Gastroesophageal sphincter (tissue), 4 donors: ENCODE measurements around the gene COG5. TPM values are rescaled to one million over a fixed set of nuclear protein-coding genes. Genes with fewer than 3 reads are reported as not detected.

Experiments
- ATAC-seq: fragments of 150-250 bp; one replicate; pipeline ENCODE4 v1.9.1; 2016; ENCODE audit warnings: mild to moderate bottlenecking, moderate library complexity
- H3K27ac ChIP-seq, 4 donors: fragments of 200-600 bp; sonication (generic) in 3 of 4; 1 replicate in 3 of 4; 2 replicates in 1 of 4; pipeline ENCODE4 v1.5.1; 2016 to 2019
- H3K27me3 ChIP-seq: fragments of 200-600 bp; sonication (generic); one replicate; pipeline ENCODE4 v1.5.1; 2019
- H3K36me3 ChIP-seq, 2 donors: fragments of 200-600 bp; sonication (generic); one replicate each; pipeline ENCODE4 v1.5.1; 2019; ENCODE audit warnings: control low read depth in 1 of 2
- H3K4me1 ChIP-seq, 3 donors: fragments of 200-600 bp; sonication (generic); 1 replicate in 2 of 3; 2 replicates in 1 of 3; pipeline ENCODE4 v1.5.1; 2016 to 2019; ENCODE audit warnings: control low read depth in 2 of 3
- H3K4me3 ChIP-seq, 2 donors: fragments of 200-600 bp; sonication (generic); one replicate each; pipeline ENCODE4 v1.5.1; 2019; ENCODE audit warnings: mild to moderate bottlenecking in 1 of 2, moderate library complexity in 1 of 2
- H3K9me3 ChIP-seq, 3 donors: fragments of 200-600 bp; sonication (generic); one replicate each; pipeline ENCODE4 v1.5.1; 2017 to 2019; ENCODE audit warnings: control low read depth in 2 of 3
- EP300 ChIP-seq: sonication (generic); formaldehyde crosslinking; IDR thresholded peaks from one replicate; pipeline ENCODE4 v1.6.1; 2017; ENCODE audit warnings: antibody characterized with exemption, mild to moderate bottlenecking
- POLR2A ChIP-seq, 2 donors: fragments of 450-650 bp; IDR thresholded peaks; one replicate each; pipeline ENCODE4 v1.6.1; 2017; ENCODE audit warnings: antibody characterized with exemption in 2 of 2, mild to moderate bottlenecking in 2 of 2, moderate library complexity in 1 of 2
- POLR2AphosphoS5 ChIP-seq: sonication (generic); formaldehyde crosslinking; IDR thresholded peaks from one replicate; pipeline ENCODE4 v1.6.1; 2017; ENCODE audit warnings: antibody characterized with exemption
- WGBS, 2 donors: methylation state at CpG; one replicate each; pipeline ENCODE4 v1.1.5; 2018; ENCODE audit warnings: low coverage in 1 of 2; 5-methylcytosine and 5-hydroxymethylcytosine counted together
- total RNA-seq, 4 donors: library from RNA; depleted of rRNA; stranded (reverse); fragments of >200 nt; gene quantifications; one replicate each; pipeline ENCODE4 v1.1.0, GENCODE V29; 2016
- TF ChIP-seq, protein P1 (sequence below), 4 experiments: fragments of 200-600 bp in 2 of 4; fragments of 450-650 bp in 2 of 4; sonication (generic) in 1 of 4; IDR thresholded peaks; one replicate each; pipeline ENCODE4 v1.5.1; 2017 to 2019; ENCODE audit warnings: antibody characterized with exemption in 4 of 4, mild to moderate bottlenecking in 2 of 4, moderate library complexity in 2 of 4

Gene COG5
- total RNA-seq, 4 donors from 2014 or later = 31.6 to 50.4 (median 41.1) TPM

DNA sequence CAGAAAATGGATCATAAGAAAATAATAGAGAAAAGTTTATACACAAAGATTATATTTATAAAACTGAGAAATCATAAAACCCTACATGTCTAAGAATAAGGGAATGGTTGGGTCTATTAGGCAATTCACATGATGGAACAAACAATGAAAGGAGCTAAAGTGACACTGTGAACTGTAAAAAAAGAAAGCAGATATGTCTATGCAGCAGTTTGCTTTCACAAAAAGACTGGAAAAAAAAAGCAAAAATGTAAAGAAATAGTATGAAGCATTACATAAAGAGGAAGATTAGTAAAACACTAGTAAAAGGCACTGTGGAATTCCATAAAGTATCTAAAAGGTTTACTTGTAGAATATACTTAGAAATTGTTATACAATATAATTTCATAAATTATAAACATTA, 299.0 kb downstream of the COG5 start:
- Histone ChIP-seq H3K4me3 (no peak overlapping the region), H3K4me1 (no peaks in the 10 kb centered on the region), H3K36me3 (peaks cover 0 to 2% of the 10 kb centered on the region in 2 donors), H3K9me3 (no peaks in the 10 kb centered on the region), H3K27ac (no peak overlapping the region), H3K27me3 (no peaks in the 10 kb centered on the region)
- TF ChIP-seq POLR2A (IDR thresholded peaks at IDR 0.05) (no peak), POLR2AphosphoS5 (no peak), EP300 (no peak)
- TF ChIP-seq, protein P1, sequence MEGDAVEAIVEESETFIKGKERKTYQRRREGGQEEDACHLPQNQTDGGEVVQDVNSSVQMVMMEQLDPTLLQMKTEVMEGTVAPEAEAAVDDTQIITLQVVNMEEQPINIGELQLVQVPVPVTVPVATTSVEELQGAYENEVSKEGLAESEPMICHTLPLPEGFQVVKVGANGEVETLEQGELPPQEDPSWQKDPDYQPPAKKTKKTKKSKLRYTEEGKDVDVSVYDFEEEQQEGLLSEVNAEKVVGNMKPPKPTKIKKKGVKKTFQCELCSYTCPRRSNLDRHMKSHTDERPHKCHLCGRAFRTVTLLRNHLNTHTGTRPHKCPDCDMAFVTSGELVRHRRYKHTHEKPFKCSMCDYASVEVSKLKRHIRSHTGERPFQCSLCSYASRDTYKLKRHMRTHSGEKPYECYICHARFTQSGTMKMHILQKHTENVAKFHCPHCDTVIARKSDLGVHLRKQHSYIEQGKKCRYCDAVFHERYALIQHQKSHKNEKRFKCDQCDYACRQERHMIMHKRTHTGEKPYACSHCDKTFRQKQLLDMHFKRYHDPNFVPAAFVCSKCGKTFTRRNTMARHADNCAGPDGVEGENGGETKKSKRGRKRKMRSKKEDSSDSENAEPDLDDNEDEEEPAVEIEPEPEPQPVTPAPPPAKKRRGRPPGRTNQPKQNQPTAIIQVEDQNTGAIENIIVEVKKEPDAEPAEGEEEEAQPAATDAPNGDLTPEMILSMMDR (IDR thresholded peaks at IDR 0.05) = no peak
- no peak for ATAC-seq

DNA sequence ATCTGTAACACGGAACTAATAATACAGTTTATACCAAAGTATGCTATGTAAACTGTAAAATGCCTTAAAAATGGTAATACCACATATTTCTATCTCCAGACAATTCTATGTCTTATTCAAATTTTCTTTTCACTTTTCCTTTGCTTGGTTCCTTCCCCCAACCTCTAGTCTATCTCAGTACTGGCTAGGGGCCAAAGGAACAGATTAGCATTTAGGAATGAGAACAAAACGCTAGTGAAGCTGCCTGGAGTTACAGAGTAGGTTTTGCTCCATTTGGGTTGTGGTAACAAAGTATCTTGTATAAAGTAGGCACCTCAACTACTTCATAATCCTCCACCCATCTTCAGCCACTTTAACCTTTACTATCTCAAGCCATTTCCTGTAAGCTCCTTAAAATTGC, 300.9 kb downstream of the COG5 start:
- no peaks in the 10 kb centered on the region for H3K4me1 ChIP-seq
- ATAC-seq = no peak

DNA sequence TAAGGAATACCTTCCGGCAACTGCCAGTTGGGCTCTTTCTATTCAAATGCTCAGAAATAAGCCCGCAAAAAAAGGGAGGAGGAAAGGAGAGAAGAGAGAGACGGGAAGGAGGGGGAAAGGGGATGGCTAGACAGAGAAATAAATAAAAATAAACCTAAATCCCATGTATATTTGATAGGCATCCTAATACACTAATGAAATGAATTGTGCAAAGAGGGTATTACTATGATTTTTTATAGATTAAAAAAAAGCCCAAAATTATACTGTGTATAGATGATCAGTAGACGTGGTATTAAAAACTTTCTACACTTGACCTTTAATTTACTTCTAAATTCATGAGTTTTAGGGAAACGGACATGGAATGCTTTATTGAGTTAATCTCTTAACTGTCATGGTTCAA, 305.0 kb downstream of the COG5 start:
- Histone ChIP-seq H3K36me3 (no peaks in the 10 kb centered on the region), H3K9me3 (no peaks in the 10 kb centered on the region), H3K4me1 (no peaks in the 10 kb centered on the region), H3K27ac (no peak overlapping the region), H3K27me3 (no peaks in the 10 kb centered on the region), H3K4me3 (no peak overlapping the region)
- no peak for ATAC-seq
- TF ChIP-seq, protein P1 (IDR thresholded peaks at IDR 0.05) = no peak
- TF ChIP-seq POLR2A (IDR thresholded peaks at IDR 0.05) = no peak
- TF ChIP-seq EP300 = no peak
- no peak for TF ChIP-seq POLR2AphosphoS5
- 94% methylated on average over 4 to 5 of the region's 5 CpGs for WGBS, 2 donors

More for the DNA sequence above, 300.9 kb downstream of the COG5 start:
- Histone ChIP-seq H3K9me3 (no peaks in the 10 kb centered on the region), H3K27me3 (no peaks in the 10 kb centered on the region), H3K4me3 (no peak overlapping the region), H3K27ac (no peak overlapping the region), H3K36me3 (no peaks in the 10 kb centered on the region)
- TF ChIP-seq POLR2A (IDR thresholded peaks at IDR 0.05) (no peak), POLR2AphosphoS5 (no peak), EP300 (no peak)
- TF ChIP-seq, protein P1 (IDR thresholded peaks at IDR 0.05) = no peak
- WGBS, 2 donors = 54 to 80% methylated on average over 2 of the region's 2 CpGs

DNA sequence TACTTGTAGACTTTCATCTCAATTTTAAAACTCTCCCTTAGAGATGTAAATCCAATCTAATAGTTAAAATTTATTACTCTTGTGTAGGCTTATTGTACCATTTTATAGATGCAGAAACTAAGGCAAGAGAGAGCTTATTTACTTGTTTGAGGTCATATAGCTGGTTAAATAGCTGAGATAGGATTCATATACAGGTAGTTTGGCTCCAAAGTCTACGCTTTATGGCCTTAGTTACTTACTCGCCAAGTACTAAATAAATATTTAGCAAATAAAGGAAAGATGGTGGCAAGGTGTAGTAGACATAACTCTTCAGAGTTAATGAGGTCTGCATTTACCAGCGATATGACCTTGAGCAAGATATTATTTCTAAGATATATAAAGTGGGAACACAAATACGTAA, 308.1 kb downstream of the COG5 start:
- no peak for ATAC-seq
- TF ChIP-seq EP300 (no peak), POLR2AphosphoS5 (no peak), POLR2A (IDR thresholded peaks at IDR 0.05) (no peak)
- TF ChIP-seq, protein P1 (IDR thresholded peaks at IDR 0.05) = no peak
- no peaks in the 10 kb centered on the region for H3K4me1 ChIP-seq
- WGBS, 2 donors = 96 to 100% methylated on average over 4 of the region's 4 CpGs
- H3K36me3 ChIP-seq = no peaks in the 10 kb centered on the region
- H3K9me3 ChIP-seq = no peaks in the 10 kb centered on the region
- no peak overlapping the region for H3K4me3 ChIP-seq
- no peaks in the 10 kb centered on the region for H3K27me3 ChIP-seq
- H3K27ac ChIP-seq = no peak overlapping the region

DNA sequence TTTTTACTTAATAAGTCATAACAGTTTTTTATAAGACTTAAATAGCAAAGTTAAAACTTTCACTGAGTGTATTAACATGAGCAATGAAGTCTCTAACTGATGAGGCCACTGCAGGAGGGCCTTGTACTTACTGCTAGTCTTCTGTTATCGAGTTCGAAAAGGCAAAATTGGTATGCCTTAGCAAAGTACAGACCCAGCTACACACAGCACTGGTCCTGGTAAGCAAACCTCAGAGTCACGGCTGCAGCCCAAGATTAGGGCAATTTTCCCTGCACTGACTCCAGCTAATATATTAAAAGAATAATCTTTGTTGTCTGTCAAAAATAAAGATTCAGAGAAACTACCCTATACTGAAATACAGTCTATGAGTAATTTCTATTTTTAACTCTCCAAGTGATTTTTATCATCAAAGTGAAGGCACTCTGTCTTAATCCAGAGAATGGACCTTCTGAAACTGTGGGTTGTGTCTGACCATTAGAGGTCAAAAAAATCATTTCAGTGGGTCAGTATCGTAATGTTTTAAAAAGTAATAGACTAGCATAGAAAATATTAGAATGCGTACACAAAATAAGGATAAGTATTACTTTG, 309.2 kb downstream of the COG5 start:
- Histone ChIP-seq H3K36me3 (no peaks in the 10 kb centered on the region), H3K9me3 (no peaks in the 10 kb centered on the region), H3K4me1 (no peaks in the 10 kb centered on the region), H3K27me3 (no peaks in the 10 kb centered on the region), H3K27ac (no peak overlapping the region), H3K4me3 (no peak overlapping the region)
- ATAC-seq = no peak
- WGBS, 2 donors = 88 to 90% methylated on average over 5 of the region's 5 CpGs
- TF ChIP-seq, protein P1 (IDR thresholded peaks at IDR 0.05) = no peak
- TF ChIP-seq EP300 (no peak), POLR2AphosphoS5 (no peak), POLR2A (IDR thresholded peaks at IDR 0.05) (no peak)
